Mesendoderm (in vitro differentiated cells): ENCODE data around the gene MDFIC2.
"Not testable (repeated sequence)": the region's sequence is repeated elsewhere in the genome, so short reads cannot be mapped to it uniquely, and the experiment has no call there.

Experiments
- DNase-seq: peaks from one replicate; pipeline ENCODE4 v3.0.0; 2013
- H2AK5ac ChIP-seq: 2 replicates; pipeline ENCODE4 v1.6.1; 2013; ENCODE audit warnings: low read length, inconsistent platforms
- H2BK120ac ChIP-seq: 2 replicates; pipeline ENCODE4 v1.6.1; 2013; ENCODE audit warnings: low read depth, mild to moderate bottlenecking, low read length, moderate library complexity, mixed read lengths
- H2BK15ac ChIP-seq: replicated peaks from 2 replicates; pipeline ENCODE4 v1.6.1; 2013; ENCODE audit warnings: low read depth, mild to moderate bottlenecking, moderate library complexity
- H2BK5ac ChIP-seq: 2 replicates; pipeline ENCODE4 v1.6.1; 2013; ENCODE audit warnings: low read length, inconsistent platforms
- H3K18ac ChIP-seq: 2 replicates; pipeline ENCODE4 v1.6.1; 2013; ENCODE audit warnings: mild to moderate bottlenecking, low read length, mixed read lengths
- H3K23ac ChIP-seq: one replicate; pipeline ENCODE4 v1.6.1; 2013; ENCODE audit warnings: low read length
- H3K27ac ChIP-seq: 2 replicates; pipeline ENCODE4 v1.5.1; 2013; ENCODE audit warnings: low read depth, mild to moderate bottlenecking, inconsistent platforms, low read length, moderate library complexity
- H3K27me3 ChIP-seq: 2 replicates; pipeline ENCODE4 v1.6.1; 2013; ENCODE audit warnings: low read length, control low read depth, mild to moderate bottlenecking, inconsistent platforms; ENCODE audit not compliant: insufficient read depth, poor library complexity
- H3K36me3 ChIP-seq: 2 replicates; pipeline ENCODE4 v1.6.1; 2013; ENCODE audit warnings: low read length, inconsistent platforms; ENCODE audit not compliant: control insufficient read depth, insufficient read depth
- H3K4ac ChIP-seq: one replicate; pipeline ENCODE4 v1.6.1; 2013; ENCODE audit warnings: low read depth, mild to moderate bottlenecking, low read length, moderate library complexity
- H3K4me1 ChIP-seq: 2 replicates; pipeline ENCODE4 v1.6.1; 2013; ENCODE audit warnings: low read depth, low read length, inconsistent platforms; ENCODE audit not compliant: control insufficient read depth
- H3K4me2 ChIP-seq: 2 replicates; pipeline ENCODE4 v1.6.1; 2013; ENCODE audit warnings: low read length
- H3K4me3 ChIP-seq: 2 replicates; pipeline ENCODE4 v1.5.1; 2013; ENCODE audit warnings: mild to moderate bottlenecking, low read length
- H3K56ac ChIP-seq: one replicate; pipeline ENCODE4 v1.6.1; 2013; ENCODE audit warnings: low read length
- H3K79me1 ChIP-seq: 2 replicates; pipeline ENCODE4 v1.6.1; 2013; ENCODE audit warnings: low read length, inconsistent platforms
- H3K79me2 ChIP-seq: 2 replicates; pipeline ENCODE4 v1.6.1; 2013; ENCODE audit warnings: mild to moderate bottlenecking, low read length; ENCODE audit not compliant: control insufficient read depth, insufficient read depth
- H3K9ac ChIP-seq: 2 replicates; pipeline ENCODE4 v1.6.1; 2013; ENCODE audit warnings: low read length, inconsistent platforms
- H4K5ac ChIP-seq: one replicate; pipeline ENCODE4 v1.6.1; 2013; ENCODE audit warnings: low read length
- H4K8ac ChIP-seq: one replicate; pipeline ENCODE4 v1.6.1; 2013; ENCODE audit warnings: low read depth, mild to moderate bottlenecking, control low read depth, low read length, moderate library complexity
- WGBS: extraction: QIAGEN DNeasy Blood & Tissue Kit; methylation state at CpG from one replicate; pipeline ENCODE4 v1.1.7; 2013; ENCODE audit warnings: low lambda C conversion rate, missing lambda C conversion rate; ENCODE audit not compliant: insufficient coverage; ENCODE audit errors: extremely low coverage; 5-methylcytosine and 5-hydroxymethylcytosine counted together

Gene MDFIC2

DNA sequence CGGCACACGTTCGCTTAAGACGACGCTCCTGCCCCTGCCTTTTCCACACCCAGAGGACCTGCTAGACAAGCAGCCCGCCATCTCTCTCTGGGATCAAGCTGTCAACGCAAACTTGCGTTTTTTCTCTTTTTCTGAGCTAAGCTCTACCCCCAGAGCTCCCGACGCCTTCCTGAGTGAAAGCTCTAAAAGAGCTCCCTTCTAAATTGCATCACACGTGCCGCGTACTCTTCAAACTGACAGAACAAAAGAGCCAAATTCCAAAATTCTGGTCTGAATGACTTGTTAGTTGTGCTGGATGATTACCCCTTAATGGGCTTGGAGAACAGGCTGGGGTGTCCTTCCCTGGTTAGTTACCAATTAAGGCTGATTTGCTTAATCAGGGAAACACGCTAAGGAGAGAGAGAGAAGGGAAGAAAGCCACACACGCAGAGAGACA is 81.2 kb downstream of the MDFIC2 start:
- no peak overlapping the region for H3K9ac ChIP-seq

DNA sequence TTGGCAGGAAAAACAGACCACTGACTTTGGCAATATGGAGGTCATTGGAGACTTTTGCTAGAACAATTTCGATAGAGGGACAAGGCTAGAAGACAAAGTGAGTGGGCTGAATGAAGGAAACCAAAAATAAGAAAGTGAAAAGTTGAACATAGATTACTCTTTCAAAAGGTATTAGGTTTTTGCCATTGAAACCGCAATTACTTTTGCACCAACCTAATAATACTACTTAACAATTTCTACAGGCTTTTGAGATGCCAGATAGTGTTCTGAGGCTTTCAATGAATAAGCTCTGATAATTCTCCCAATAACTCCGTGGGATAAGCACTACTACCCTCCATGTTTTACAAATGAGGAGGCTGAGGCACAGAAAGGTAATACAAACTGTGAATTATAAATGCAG is 85.0 kb downstream of the MDFIC2 start:
- no peaks in the 10 kb centered on the region for H3K27me3 ChIP-seq
- H3K56ac ChIP-seq: no peak overlapping the region
- H3K4me3 ChIP-seq: no peak overlapping the region
- H2AK5ac ChIP-seq: no peak overlapping the region
- no peak overlapping the region for H3K27ac ChIP-seq
- no peak overlapping the region for H2BK120ac ChIP-seq
- H3K4me2 ChIP-seq: no peak overlapping the region
- H2BK5ac ChIP-seq: no peak overlapping the region
- no peak for DNase-seq
- no CpG with 5 or more reads among the region's 3 CpGs for WGBS
- H3K4me1 ChIP-seq: no peaks in the 10 kb centered on the region
- no peak overlapping the region for H4K8ac ChIP-seq
- H3K79me1 ChIP-seq: no peaks in the 10 kb centered on the region
- H3K36me3 ChIP-seq: no peaks in the 10 kb centered on the region
- H3K9ac ChIP-seq: no peak overlapping the region
- no peak overlapping the region for H3K18ac ChIP-seq
- no peak overlapping the region for H3K23ac ChIP-seq
- H4K5ac ChIP-seq: no peak overlapping the region
- H2BK15ac ChIP-seq: no peak overlapping the region
- no peak overlapping the region for H3K4ac ChIP-seq
- H3K79me2 ChIP-seq: no peaks in the 10 kb centered on the region

More for the DNA sequence above, 81.2 kb downstream of the MDFIC2 start:
- Histone ChIP-seq H3K36me3 (no peaks in the 10 kb centered on the region), H3K27me3 (no peaks in the 10 kb centered on the region), H3K18ac (no peak overlapping the region), H4K5ac (no peak overlapping the region), H2BK5ac (no peak overlapping the region), H3K79me1 (no peaks in the 10 kb centered on the region), H2BK120ac (no peak overlapping the region), H3K4ac (no peak overlapping the region), H3K4me3 (no peak overlapping the region), H4K8ac (no peak overlapping the region), H3K23ac (no peak overlapping the region), H3K4me1 (no peaks in the 10 kb centered on the region), H2AK5ac (no peak overlapping the region), H3K4me2 (no peak overlapping the region), H3K27ac (no peak overlapping the region), H2BK15ac (no peak overlapping the region), H3K79me2 (no peaks in the 10 kb centered on the region), H3K56ac (no peak overlapping the region)
- no CpG with 5 or more reads among the region's 15 CpGs for WGBS
- no peak for DNase-seq

DNA sequence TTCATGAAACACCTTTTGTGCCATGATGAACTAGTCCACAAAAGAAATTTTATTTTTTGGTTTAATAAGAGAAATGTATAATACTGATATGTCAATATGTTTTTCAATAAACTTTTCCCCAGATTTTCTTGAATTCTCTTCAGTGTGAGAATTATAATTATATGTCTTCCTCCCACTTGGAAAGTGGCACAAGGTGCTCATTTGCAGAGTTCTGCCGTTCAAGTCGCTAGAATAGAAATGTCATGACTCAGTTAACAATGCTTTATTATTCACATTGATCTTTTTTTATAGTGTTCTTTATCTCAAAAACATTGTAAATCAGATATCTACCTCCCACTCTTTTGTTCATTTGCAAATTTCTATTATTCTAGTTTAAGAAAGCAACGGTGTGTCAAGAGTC is 87.3 kb downstream of the MDFIC2 start:
- Histone ChIP-seq H2AK5ac (no peak overlapping the region), H3K79me2 (no peaks in the 10 kb centered on the region), H3K23ac (no peak overlapping the region), H3K9ac (no peak overlapping the region), H3K4ac (no peak overlapping the region), H3K27ac (no peak overlapping the region), H3K79me1 (no peaks in the 10 kb centered on the region), H4K5ac (no peak overlapping the region), H3K36me3 (no peaks in the 10 kb centered on the region), H3K27me3 (no peaks in the 10 kb centered on the region), H3K4me2 (no peak overlapping the region), H3K56ac (no peak overlapping the region), H2BK5ac (no peak overlapping the region), H2BK120ac (no peak overlapping the region), H2BK15ac (no peak overlapping the region), H3K4me3 (no peak overlapping the region), H4K8ac (no peak overlapping the region), H3K18ac (no peak overlapping the region), H3K4me1 (no peaks in the 10 kb centered on the region)
- WGBS: no CpG with 5 or more reads among the region's 3 CpGs
- no peak for DNase-seq

DNA sequence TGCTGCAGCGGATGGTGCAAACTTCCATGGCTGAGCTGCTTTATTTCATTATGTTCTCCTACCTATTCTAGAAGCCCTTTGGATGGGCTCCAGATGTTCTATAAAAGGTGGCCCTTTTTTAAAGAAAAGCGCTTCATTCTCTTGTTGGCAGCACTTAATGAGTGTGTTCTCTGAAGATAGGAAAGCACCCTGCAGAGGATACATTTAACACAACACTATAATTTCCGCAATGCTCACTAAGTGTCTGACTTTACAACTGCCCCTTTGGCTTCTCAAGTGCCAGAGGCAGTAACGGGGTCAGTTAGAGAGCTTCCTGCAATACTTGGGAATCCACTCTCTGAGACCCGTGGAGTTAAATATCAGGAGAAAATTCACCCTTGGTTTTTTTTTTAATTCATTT is 88.1 kb downstream of the MDFIC2 start:
- Histone ChIP-seq H3K9ac (no peak overlapping the region), H2BK120ac (no peak overlapping the region), H3K36me3 (no peaks in the 10 kb centered on the region), H3K79me2 (no peaks in the 10 kb centered on the region), H3K23ac (no peak overlapping the region), H3K18ac (no peak overlapping the region), H3K56ac (no peak overlapping the region), H3K27me3 (no peaks in the 10 kb centered on the region), H3K4me1 (no peaks in the 10 kb centered on the region), H2BK5ac (no peak overlapping the region), H4K5ac (no peak overlapping the region), H3K27ac (no peak overlapping the region), H4K8ac (no peak overlapping the region), H3K4me3 (no peak overlapping the region), H3K79me1 (no peaks in the 10 kb centered on the region), H3K4me2 (no peak overlapping the region), H3K4ac (no peak overlapping the region), H2AK5ac (no peak overlapping the region), H2BK15ac (no peak overlapping the region)
- DNase-seq: no peak
- no CpG with 5 or more reads among the region's 5 CpGs for WGBS

DNA sequence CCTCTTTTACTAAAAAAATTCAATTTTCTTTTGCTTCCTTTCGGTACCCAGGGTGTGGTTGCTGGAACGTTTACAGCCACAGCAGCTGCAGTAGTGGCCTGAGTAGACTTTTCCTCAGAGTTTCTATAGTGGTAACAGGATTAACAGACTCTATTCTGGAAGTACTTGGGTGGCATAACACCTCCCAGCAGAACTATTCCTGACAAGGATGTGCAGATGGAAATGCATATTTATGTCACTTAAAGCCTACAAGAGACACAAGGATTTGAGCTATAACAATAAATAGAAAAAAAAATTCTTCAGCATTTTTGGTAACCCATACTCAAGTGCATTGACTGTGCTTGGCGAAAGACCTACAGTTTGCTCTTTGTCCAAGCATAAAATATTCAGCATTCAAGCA is 94.0 kb downstream of the MDFIC2 start:
- no peaks in the 10 kb centered on the region for H3K79me1 ChIP-seq
- H3K27ac ChIP-seq: no peak overlapping the region
- H2BK120ac ChIP-seq: no peak overlapping the region
- no CpG with 5 or more reads among the region's 3 CpGs for WGBS
- H3K36me3 ChIP-seq: no peaks in the 10 kb centered on the region
- no peak for DNase-seq
- H3K4me3 ChIP-seq: no peak overlapping the region
- H3K23ac ChIP-seq: no peak overlapping the region
- no peaks in the 10 kb centered on the region for H3K4me1 ChIP-seq
- H3K9ac ChIP-seq: no peak overlapping the region
- H2AK5ac ChIP-seq: no peak overlapping the region
- H3K4ac ChIP-seq: no peak overlapping the region
- H4K5ac ChIP-seq: no peak overlapping the region
- H3K4me2 ChIP-seq: no peak overlapping the region
- H3K27me3 ChIP-seq: no peaks in the 10 kb centered on the region
- H4K8ac ChIP-seq: no peak overlapping the region
- no peak overlapping the region for H2BK15ac ChIP-seq
- H3K18ac ChIP-seq: no peak overlapping the region
- H3K56ac ChIP-seq: no peak overlapping the region
- H3K79me2 ChIP-seq: no peaks in the 10 kb centered on the region
- H2BK5ac ChIP-seq: no peak overlapping the region

DNA sequence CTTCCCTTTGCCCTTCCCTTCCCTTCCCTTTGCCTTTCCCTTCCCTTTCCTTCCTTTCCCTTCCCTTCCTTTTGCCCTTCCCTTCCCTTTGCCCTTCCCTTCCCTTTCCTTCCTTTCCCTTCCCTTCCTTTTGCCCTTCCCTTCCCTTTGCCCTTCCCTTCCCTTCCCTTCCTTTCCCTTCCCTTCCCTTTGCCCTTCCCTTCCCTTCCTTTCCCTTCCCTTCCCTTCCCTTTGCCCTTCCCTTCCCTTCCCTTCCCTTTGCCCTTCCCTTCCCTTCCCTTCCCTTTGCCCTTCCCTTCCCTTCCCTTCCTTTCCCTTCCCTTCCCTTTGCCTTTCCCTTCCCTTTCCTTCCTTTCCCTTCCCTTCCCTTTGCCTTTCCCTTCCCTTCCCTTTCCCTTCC is 101.2 kb downstream of the MDFIC2 start:
- not testable (repeated sequence) for H4K8ac ChIP-seq, H3K4me1 ChIP-seq, H2BK15ac ChIP-seq, H3K56ac ChIP-seq, H3K36me3 ChIP-seq, H2BK120ac ChIP-seq, H3K9ac ChIP-seq, H3K27ac ChIP-seq, H4K5ac ChIP-seq, H3K18ac ChIP-seq, H3K23ac ChIP-seq, H3K79me2 ChIP-seq, H3K4ac ChIP-seq, H2AK5ac ChIP-seq, H3K79me1 ChIP-seq, H3K4me2 ChIP-seq, H2BK5ac ChIP-seq, H3K27me3 ChIP-seq, H3K4me3 ChIP-seq, DNase-seq
